NCI-H1694 (cell line): ENCODE measurements around the gene ACOT7.

Source experiments
- DNase-seq: peaks from one replicate; lab custom pipeline; 2025; lab: John Stamatoyannopoulos, UW

Gene ACOT7

DNA sequence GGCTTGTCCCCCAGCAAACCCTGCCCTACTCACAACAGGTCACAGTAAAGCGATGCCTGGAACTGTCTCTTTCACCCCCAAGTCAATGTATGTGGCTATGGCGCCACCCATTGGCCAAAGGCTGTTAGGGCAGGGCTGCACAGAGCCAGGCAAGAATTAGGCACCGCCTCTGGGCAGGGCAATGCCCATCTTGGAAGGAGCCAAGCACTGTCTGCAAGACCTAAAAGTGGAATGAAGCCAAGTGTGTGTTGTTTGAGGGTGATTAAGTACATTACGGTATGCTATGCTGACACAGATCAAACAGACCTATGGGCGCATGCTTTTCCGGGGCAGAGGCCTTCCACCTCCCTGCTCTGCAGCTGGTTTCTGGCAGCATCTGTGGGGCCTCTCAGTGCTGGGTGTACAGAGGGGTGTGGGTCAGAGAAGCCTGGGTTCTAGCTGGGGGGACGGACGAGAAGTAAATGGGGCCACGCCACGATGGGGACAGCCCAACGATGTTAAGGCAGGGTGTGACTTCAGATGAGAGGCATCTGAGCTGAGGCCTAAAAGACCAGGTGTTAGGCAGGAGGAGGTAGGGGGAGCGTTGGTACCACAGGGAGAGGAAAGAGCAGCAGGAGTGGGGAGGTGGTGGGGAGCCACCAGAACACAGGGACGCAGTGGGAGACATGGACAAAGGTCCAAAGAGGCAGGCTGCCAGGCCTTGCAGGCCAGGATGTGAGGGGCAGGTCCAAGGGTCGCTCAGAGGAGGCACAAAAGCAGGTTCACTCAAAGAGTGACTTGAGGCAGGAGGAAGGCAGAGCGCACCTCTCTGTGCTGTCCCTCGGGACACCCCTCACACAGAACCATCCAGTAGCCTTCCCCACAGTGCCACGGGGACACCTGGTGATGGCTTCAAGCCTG lies 49.8 kb downstream of the ACOT7 start:
- peak; percentile 77 for DNase-seq

- DNase-seq: no peak
Observed at GRCh38 chr1:6342056-6342455, 51.5 kb downstream of the ACOT7 start.

DNA sequence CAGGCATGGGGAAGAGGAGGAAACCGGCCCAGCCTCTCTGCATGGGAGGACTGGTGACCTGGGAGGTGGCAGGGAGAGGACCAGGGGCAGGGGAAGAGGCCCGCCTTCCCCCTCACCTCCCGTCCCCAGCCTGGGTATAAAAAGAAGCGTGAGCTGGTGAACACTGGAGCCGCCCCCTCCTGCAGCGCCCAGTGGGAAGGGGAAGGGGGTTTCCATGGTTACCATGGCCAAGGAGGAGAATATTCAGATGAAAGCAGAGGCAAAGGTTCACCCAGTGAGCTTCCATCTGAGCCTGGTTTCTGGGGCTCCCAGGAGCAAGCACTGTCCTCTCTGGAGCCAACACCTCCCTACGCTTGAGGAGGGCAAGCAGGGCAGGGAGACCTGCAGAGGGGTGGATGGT lies 54.9 kb downstream of the ACOT7 start:
- DNase-seq: no peak

DNA sequence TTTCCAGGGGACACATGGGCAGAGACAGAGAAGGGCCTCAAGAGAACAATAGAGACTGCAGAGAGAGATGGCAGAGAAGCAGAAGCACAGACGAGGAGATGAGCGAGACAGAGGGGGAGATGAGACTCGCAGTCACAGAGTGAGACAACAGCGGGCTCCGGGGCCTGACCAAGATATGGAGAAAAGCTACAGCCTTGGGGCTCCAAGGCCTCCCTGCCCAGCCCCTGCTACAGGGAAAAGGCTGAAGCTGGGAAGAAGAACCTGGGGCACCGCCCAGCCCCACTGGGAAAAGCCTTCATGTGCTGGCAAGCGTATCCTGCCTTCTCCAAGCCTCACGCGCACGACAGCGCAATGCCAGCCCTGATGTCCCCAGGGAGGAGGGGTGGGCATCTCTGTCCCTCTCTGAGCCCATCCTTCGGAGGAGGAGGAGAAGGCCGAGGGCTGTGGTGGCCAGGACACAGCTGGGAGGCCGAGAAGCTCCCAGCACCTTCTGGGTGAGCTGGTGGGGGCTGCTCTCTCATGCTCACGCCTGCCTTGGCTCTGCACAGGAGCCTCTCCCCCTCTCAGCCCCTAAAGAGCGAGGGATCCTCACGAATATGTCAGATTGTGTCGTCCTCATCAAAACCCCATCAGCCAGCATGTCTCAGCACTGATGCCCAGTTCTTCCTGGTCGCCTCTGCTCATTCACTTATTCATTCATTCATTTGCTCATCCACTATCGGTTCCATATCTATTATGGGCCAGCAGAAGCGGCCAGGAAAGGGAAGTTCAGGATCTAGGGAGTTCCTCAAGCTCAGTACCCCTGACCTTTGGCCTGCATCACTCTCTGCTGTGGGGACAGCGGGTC lies 56.6 kb downstream of the ACOT7 start:
- DNase-seq: no peak

GRCh38 chr1:6334261-6334993 lies 59.1 kb downstream of the ACOT7 start:
- no peak for DNase-seq

- DNase-seq: no peak
Observed at GRCh38 chr1:6332821-6333220, 60.7 kb downstream of the ACOT7 start.

DNA sequence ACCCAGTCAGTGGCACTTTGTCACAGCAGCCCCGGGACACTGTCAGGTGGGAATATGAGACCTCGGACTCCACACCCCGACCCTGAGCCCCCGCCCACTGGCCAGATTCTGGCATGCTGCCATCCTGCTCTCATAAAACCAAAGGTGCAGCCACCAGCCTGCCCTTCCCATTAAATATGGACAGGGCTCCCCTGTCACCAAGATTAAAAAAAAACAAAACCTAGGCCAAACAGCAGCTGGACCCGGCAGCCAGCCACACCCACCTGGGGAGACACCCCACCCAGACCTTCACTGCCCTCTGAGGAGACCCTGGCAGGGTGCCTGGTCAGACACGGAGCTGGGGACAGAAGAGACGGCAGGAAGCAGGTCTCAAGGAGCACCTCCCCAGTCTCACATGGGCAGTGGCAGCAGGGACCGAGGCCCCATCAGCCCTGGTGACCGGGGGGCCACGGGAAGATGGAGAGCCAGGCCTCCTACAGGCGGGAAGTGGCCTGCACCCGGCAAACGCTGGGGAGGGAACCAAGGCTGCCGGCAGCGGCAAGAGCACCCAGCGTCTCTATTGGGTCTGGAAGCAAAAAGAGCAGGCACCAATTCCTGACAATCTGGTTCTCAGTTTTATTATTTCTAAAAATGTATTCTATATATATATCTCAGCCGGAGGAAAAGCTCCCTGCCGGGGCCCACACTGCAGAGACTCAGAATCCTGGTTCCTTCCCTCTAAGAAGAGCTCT lies 61.9 kb downstream of the ACOT7 start:
- no peak for DNase-seq

DNA sequence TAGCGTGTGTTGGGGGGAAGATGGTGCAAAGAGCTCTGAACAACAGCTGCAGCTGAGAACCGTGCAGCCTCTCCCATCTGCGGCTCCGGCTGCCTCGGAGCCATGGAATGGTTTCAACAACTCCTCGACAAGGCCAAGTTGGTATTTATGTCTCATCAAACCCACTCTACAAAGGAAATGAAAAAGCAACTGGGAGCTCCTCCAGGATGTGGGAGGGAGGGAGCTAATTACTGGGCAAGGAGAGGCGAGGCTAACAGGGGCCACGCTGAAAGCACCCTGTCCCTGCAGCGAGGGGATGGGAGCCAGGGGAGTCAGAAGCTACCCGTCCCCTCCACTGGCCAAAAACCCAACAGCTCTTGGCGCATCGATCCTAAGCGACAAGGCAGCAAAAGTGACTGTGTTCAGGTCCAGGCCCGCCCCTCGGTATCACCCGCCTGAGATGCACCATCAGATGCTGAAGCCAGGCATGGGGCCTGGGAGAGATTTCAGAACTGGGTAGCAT lies 63.1 kb downstream of the ACOT7 start:
- peak; percentile 42 for DNase-seq

DNA sequence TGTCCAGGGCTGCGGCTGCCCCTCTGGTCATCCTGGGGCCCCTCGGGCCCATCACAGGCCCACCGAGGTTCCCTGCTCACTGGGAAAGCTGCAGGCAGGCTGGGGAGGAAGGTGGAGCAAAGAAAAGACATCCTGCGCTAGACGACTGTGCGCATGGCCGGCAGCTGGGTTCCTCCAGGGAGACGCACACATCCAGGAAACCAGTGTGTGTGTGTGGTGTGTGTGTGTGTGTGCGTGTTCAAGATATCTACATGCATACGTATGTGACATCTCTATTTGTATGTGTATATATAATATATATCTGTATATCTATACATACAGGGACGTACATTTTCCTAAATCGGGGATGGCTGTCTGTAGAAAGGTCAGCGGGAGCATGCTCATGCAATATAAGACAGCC lies 63.7 kb downstream of the ACOT7 start:
- DNase-seq: peak; percentile 24

DNA sequence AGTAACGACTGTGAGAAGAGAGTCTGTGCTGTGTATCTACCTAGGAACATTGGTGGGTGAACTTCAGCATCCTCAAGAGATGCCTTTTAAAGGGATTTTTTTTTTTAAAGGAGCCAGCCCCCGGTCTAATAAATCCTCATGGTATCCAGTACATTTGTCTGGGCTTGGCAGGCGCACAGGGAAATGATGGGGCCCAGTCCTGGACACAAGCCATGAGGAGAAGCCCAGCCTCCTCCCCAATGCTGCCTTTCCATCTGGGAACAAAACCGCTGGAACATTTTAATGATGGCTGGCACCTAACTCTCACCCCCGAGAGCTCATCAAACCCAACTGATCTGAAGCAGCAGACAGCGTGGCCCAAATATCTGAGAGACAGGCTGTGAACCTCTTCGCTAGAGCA lies 64.2 kb downstream of the ACOT7 start:
- DNase-seq: peak; percentile 26

DNA sequence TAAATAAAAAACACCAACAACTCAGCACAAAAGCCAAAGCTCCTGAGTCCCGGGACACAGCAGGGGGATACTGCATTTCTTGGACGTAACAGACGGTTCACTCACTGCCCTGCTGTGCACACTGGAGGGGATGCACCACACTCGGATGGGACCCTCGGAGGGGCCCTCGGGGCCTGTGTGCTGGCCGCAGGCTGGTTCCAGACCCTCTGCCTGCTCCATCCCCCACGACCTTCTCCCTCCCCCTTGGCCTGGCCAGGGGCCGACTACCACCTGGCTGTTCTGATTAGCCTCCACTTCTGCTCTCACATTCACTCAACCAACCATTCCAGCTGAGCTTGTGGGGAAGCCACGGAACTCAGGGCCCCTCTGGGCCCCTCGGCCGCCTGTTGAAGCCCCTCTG lies 64.9 kb downstream of the ACOT7 start:
- no peak for DNase-seq

DNA sequence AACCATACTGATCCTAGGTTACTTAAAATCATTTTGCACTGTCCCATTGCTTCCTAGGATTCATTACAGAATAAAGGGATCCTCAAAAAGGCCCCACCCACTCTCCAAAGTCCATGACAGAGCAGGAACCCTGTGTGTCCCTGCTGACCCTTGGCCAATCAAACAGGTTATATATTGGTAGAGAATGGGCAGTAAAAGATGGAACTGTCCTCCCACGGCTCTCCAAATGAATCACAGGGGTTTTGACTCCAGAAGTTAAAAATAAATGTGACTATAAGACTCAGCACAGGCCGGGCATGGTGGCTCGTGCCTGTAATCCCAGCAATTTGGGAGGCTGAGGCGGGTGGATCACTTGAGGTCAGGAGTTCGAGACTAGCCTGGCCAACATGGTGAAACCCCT lies 65.5 kb downstream of the ACOT7 start:
- no peak for DNase-seq

DNA sequence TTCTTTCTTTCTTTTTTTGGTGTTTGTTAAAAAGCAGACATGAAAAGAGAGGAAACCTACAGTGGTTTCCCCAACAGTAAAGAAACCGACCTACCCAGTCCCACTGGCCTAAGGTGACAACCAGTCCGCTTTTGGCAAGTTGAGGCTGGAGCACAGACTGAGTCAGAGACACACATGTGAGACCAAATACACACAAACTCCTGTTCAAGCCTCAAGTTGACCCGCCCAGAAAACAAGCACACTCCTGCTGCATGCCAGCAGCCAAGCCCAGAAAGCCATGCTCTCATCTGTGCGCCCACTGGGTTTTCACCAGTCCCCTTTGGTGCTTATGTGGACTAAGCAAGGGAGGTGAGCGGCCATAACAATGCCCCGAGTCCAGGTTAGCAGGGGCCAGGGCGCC lies 68.1 kb downstream of the ACOT7 start:
- no peak for DNase-seq

DNA sequence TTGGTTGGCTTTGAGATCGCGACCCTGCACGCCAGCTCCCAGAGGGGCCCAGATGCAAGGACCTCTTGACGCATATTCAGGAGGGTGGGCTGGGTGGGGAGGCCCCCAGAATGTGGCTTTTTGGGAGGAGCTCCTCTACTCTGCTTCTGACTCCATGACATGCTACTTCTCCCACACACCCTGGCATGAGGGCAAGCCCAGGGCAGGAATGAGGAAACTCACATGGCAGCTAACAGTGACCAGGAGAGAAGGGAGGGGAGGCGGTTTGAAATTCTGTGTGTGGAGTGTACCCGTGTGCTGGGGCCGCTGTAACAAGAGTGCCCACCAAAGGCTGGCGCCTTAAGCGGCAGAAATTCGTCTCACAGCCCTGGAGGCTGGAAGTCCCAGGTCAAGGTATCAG lies 71.4 kb downstream of the ACOT7 start:
- DNase-seq: no peak

DNA sequence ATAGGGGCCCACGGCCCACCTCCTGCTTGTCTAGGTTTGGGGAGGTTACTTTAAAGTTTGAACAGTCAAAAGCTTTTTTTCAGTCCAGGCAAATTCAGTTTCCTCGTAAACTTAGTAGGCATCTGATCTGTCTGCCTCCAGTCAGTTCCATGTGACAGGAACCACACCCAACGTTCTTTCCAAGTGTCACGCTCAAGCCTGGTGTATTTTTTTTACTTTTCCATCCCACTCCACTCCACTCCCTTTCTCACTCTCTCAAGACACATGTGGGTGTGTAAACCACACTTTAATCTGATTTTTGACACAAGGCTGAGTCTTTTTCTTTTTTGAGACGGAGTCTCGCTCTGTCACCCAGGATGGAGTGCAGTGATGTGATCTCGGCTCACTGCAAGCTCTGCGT lies 72.4 kb downstream of the ACOT7 start:
- DNase-seq: no peak

GRCh38 chr1:6317098-6317760 lies 76.3 kb downstream of the ACOT7 start:
- no peak for DNase-seq

GRCh38 chr1:6316240-6317097 lies 77.1 kb downstream of the ACOT7 start:
- DNase-seq: no peak

- no peak for DNase-seq
Observed at GRCh38 chr1:6314503-6314902, 79.1 kb downstream of the ACOT7 start.

DNA sequence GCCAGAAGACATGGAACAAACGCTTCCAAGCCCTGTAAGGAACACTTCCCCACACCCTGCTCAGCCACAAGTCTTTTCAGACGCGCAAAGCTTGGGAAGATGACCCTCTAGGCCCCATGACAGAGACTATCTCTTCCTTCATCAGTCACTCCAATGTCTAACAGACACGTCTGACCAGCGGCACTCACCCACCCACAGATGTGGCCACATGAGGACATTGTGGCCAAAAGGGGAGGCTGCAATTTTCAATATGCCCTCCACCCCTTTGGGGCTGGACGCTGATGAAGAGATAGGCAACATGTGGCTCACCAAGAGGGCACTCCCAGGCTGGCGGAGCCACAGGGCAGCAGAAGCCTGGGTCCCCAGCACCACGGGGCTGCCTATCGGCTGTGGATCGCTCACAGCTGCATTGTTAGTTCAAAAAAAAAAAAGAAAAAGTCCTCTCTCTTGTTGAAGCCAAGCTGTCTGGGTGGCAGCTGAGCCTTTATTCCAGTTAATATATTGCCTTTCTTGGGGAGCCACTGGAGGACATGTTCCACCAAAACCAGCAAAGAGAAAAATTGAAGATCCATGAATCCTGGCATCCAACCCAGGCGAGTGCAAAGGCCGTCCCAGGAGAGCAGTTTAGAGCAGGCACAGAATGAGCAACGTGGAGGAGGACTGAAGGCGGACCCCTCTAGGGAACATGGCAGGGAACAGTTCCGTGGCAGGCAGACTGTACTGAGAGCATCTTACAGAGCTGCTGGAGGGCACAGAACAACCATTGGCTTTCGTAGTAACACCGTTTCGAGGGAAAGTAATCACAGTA lies 80.0 kb downstream of the ACOT7 start:
- DNase-seq: no peak
